Kidney (tissue), 14 donors: Measurements from ENCODE around the gene CCDC6. TPM values are rescaled to one million over a fixed set of nuclear protein-coding genes. Genes with fewer than 3 reads are reported as not detected.

Experiments used
- DNase-seq, 5 donors: peaks; one replicate each; pipeline ENCODE4 v3.0.0-alpha.2; 2013 to 2020
- FAIRE-seq: peaks from 2 replicates; lab custom pipeline; 2012; peaks lifted over from hg19 to GRCh38; lab: Jason Lieb, UNC
- H3K27ac ChIP-seq, 2 donors: one replicate each; pipeline ENCODE4 v1.7.0; 2013; ENCODE audit warnings: low read depth in 2 of 2, low read length in 2 of 2, inconsistent platforms in 1 of 2
- H3K27me3 ChIP-seq: one replicate; pipeline ENCODE4 v1.7.1; 2013; ENCODE audit warnings: low read length, inconsistent platforms; ENCODE audit not compliant: control insufficient read depth, insufficient read depth
- H3K36me3 ChIP-seq, 3 donors: one replicate each; pipeline versions ENCODE4 v1.7.0 to v1.7.1; 2013; ENCODE audit warnings: low read length in 3 of 3, control low read depth in 1 of 3, inconsistent platforms in 1 of 3; ENCODE audit not compliant: insufficient read depth in 3 of 3, control insufficient read depth in 2 of 3
- H3K4me1 ChIP-seq, 3 donors: one replicate each; pipeline versions ENCODE4 v1.7.0 to v1.7.1; 2013; ENCODE audit warnings: low read length in 3 of 3, inconsistent platforms in 1 of 3, low read depth in 1 of 3; ENCODE audit not compliant: control insufficient read depth in 2 of 3, insufficient read depth in 2 of 3
- H3K4me3 ChIP-seq, 3 donors: one replicate each; pipeline versions ENCODE4 v1.7.0 to v1.8.1; 2013; ENCODE audit warnings: low read length in 3 of 3, control low read depth in 1 of 3, inconsistent platforms in 1 of 3
- H3K9ac ChIP-seq, 3 donors: one replicate each; pipeline versions ENCODE4 v1.7.0 to v1.7.1; 2013; ENCODE audit warnings: low read length in 3 of 3, control low read depth in 1 of 3, inconsistent platforms in 1 of 3
- H3K9me3 ChIP-seq, 3 donors: one replicate each; pipeline versions ENCODE4 v1.7.0 to v1.7.1; 2013; ENCODE audit warnings: low read length in 3 of 3, control low read depth in 1 of 3, inconsistent platforms in 1 of 3; ENCODE audit not compliant: control insufficient read depth in 2 of 3, insufficient read depth in 1 of 3
- intact Hi-C: fragments of 100-400 bp; cut with DNase I; formaldehyde crosslinking; loops from one replicate; pipeline ENCODE4 v1.11.1; 2022
- polyA plus RNA-seq: library from polyadenylated mRNA; stranded (reverse); fragments of 350-450 nt; fragmentation: Illumina TruSeq; extraction: RNeasy Lipid Tissue Mini Kit (QIAGEN cat#74804); gene quantifications from one replicate; pipeline ENCODE4 v1.2.3, GENCODE V29; 2014; ENCODE audit warnings: low read depth, low replicate concordance; ENCODE audit not compliant: insufficient read depth
- total RNA-seq: library from RNA; stranded (reverse); fragmentation: NEBNext Ultra II Directional; extraction: Animal tissue kit (Norgen Biotek cat#: 25700); gene quantifications from one replicate; pipeline ENCODE4 v1.2.1, GENCODE V29; 2021
- TF ChIP-seq, protein P1 (sequence below): IDR thresholded peaks from 3 replicates; pipeline ENCODE4 v1.5.1; 2012; ENCODE audit warnings: mild to moderate bottlenecking, moderate library complexity, borderline replicate concordance; ENCODE audit not compliant: insufficient read depth; ENCODE audit errors: extremely low read depth
- donor health status: control.
- donor health status: control.
- donor health status: control.
- donor health status: control.
- donor health status: control.
- donor health status: DM: yes; HTN: yes; CAD: no.
- donor health status: Normal renal cell carcinoma (clear cell type).

The CCDC6 gene
- total and polyA plus RNA-seq, 2 donors from 2014 or later: 15.5 to 47.0 TPM

DNA sequence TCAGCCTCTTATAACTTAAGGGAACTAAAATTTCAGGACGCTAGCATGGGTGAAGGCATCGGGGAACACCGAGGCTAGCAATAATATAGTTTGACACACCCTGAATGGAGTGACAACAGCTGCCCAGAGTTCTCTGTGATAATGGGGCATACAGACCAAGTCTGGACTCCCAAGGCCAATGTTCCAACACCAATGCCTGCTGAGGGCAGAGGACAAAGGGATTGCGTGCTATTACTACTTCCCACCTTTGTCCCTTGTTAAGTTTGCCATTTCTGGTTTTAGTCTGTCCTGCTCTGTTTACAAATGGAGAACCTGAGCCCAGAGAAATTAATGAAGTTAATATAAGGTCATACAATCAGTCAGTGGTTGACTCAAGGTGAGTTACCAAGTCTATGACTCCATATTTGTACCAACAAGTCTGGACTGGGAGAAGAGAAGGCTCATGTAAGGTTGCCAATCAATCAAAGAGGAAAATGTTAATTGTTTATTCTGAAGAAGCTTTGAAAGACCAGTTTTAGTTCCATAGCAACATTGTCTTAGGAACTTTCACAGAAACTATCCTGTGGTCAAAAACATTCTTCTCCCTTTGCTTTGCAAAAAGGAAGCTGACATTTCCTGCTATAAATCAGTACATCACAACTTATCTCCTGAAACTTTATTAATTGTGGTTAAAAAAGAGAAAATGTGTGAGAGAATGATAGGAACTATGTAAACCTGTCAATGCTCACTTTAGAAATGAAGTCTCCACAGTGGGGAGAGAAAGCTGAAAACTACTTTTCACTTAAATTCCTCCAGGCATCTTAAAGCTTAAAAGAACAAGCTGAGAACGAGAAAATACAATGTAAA is 74.5 kb downstream of the CCDC6 start:
- no peak for FAIRE-seq
- Histone ChIP-seq H3K4me3 (no peak overlapping the region), H3K9me3 (no peaks in the 10 kb centered on the region), H3K36me3 (peaks cover 0 to 8% (median 0%) of the 10 kb centered on the region in 3 donors), H3K27me3 (no peaks in the 10 kb centered on the region), H3K9ac (no peak overlapping the region), H3K4me1 (peaks cover 0 to 2% (median 0%) of the 10 kb centered on the region in 3 donors), H3K27ac (no peak overlapping the region)
- no peak for DNase-seq
- TF ChIP-seq, protein P1, sequence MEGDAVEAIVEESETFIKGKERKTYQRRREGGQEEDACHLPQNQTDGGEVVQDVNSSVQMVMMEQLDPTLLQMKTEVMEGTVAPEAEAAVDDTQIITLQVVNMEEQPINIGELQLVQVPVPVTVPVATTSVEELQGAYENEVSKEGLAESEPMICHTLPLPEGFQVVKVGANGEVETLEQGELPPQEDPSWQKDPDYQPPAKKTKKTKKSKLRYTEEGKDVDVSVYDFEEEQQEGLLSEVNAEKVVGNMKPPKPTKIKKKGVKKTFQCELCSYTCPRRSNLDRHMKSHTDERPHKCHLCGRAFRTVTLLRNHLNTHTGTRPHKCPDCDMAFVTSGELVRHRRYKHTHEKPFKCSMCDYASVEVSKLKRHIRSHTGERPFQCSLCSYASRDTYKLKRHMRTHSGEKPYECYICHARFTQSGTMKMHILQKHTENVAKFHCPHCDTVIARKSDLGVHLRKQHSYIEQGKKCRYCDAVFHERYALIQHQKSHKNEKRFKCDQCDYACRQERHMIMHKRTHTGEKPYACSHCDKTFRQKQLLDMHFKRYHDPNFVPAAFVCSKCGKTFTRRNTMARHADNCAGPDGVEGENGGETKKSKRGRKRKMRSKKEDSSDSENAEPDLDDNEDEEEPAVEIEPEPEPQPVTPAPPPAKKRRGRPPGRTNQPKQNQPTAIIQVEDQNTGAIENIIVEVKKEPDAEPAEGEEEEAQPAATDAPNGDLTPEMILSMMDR: no peak
- intact Hi-C loops: no loop called here

DNA sequence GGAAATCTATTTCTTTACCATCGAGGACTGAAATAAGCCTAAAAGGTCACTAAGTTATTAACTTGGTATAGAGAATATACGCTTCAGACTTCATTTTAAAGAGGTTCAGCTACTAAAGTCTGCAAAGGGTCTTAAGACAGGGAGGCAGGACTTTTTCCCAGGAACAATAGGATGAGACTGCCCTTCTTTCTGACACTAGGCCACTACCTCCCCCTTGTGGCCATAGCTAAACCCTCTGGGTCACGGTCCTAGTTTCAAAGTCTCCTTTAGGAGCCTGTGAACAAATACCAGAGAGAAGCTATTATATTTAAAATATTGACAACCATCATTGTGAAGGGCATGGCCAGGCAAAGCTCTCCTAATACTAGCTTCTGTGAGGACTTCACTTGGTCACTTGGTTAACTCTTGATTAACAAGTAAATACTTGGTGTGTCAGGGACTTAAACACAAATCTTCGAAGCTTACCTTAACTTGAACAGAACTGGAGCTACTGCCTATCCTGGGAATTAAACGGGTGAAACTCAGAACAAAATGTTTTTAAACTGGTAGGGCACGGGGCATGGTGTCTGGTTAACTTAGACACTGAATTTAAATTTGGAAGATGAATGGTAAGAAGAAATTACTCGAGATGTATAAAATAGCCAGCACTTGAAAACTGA is 75.6 kb downstream of the CCDC6 start:
- FAIRE-seq (no peak), DNase-seq (peak in 3 of 5 donors; percentile 36 to 68 (median 46))
- Histone ChIP-seq H3K9me3 (no peaks in the 10 kb centered on the region), H3K4me3 (no peak overlapping the region), H3K27ac (no peak overlapping the region), H3K4me1 (peaks cover 0 to 2% (median 0%) of the 10 kb centered on the region in 3 donors), H3K36me3 (peaks cover 0 to 8% (median 0%) of the 10 kb centered on the region in 3 donors), H3K9ac (no peak overlapping the region), H3K27me3 (no peaks in the 10 kb centered on the region)
- TF ChIP-seq, protein P1: peak; percentile 65
- intact Hi-C loops: no loop called here

DNA sequence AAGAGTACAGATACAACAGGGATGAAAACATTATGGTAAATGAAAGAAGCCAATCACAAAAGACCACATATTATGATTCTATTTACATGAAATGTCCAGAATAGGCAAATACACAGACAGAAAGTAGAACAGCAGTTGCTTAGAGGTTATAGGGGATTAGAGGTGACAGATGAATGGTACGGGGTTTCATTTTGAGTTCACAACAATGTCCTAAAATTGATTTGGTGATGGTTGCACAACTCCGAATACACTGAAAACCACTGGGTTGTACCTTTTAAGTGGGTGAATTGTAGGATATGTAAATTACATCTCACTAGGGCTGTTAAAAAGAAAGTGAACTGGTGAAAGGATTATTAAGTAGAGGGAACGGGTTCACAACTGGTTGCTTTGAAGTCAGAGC is 76.8 kb downstream of the CCDC6 start:
- intact Hi-C loops: no loop called here

More for the DNA sequence above, 76.8 kb downstream of the CCDC6 start:
- Histone ChIP-seq H3K4me1 (no peaks in the 10 kb centered on the region), H3K9ac (no peak overlapping the region), H3K4me3 (no peak overlapping the region), H3K9me3 (no peaks in the 10 kb centered on the region), H3K36me3 (peaks cover 0 to 8% (median 0%) of the 10 kb centered on the region in 3 donors), H3K27me3 (no peaks in the 10 kb centered on the region), H3K27ac (no peak overlapping the region)
- TF ChIP-seq, protein P1: no peak
- FAIRE-seq: no peak
- DNase-seq: no peak
